Sciatic nerve (tissue), 2 donors: ENCODE measurements around the gene RGPD4. TPM values are rescaled to one million over a fixed set of nuclear protein-coding genes. Genes with fewer than 3 reads are reported as not detected.
"Not testable (repeated sequence)": the region's sequence is repeated elsewhere in the genome, so short reads cannot be mapped to it uniquely, and the experiment has no call there.

Experiments
- ATAC-seq: fragments of 200-7000 bp; cut with Tn5 transposase; one replicate; pipeline ENCODE4 v1.9.1; 2020; ENCODE audit warnings: mild to moderate bottlenecking, moderate library complexity
- DNase-seq: peaks from one replicate; pipeline ENCODE4 v3.0.0-alpha.2; 2020; ENCODE audit warnings: low spot score
- intact Hi-C: fragments of 100-400 bp; cut with DNase I; formaldehyde crosslinking; loops from one replicate; pipeline ENCODE4 v1.14.2; 2022
- total RNA-seq: library from RNA; stranded (reverse); fragmentation: NEBNext Ultra II Directional; extraction: Animal tissue kit (Norgen Biotek cat#: 25700); gene quantifications from one replicate; pipeline ENCODE4 v1.2.1, GENCODE V29; 2021
- donor health status: DM: no; HTN: no; CAD: no.
- donor health status: DM: no; HTN: no; CAD: no.

Gene RGPD4
- 0.40 TPM for total RNA-seq

DNA sequence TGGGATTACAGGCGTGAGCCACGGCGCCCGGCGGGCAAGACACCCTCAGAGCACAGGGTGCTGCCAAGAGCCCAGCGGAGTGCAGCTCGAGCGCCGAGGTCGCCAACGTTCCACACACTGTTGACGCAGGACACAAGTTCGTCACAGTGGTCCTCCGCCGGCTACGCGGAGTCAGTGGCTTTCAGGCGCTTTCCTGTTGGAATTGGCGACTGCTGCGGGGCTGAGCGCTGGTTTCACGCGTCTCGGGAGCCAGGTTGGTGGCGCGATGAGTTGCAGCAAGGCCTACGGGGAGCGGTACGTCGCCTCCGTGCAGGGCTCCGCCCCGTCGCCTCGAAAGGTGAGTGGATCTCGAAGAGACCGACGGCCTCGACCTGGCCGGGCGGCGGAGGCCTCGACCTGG lies at the start of gene RGPD4:
Gene RGPD4, plus strand, starts transcription at position 144 of the 400 bp plus-strand sequence. Its CDS starts 122 bp downstream, at position 266.
- not testable (repeated sequence) for ATAC-seq, DNase-seq

GRCh38 chr2:107777974-107778373 lies 48.7 kb upstream of the RGPD4 start:
- ATAC-seq (no peak), DNase-seq (no peak)
- intact Hi-C loops, result no loop called here

More for the DNA sequence above, at the start of gene RGPD4:
- intact Hi-C loops, result not testable (repeated sequence)

- ATAC-seq, result no peak
- intact Hi-C loops, result no loop called here
Observed at GRCh38 chr2:107785756-107786155, 40.9 kb upstream of the RGPD4 start.

GRCh38 chr2:107790837-107791236 lies 35.9 kb upstream of the RGPD4 start:
- ATAC-seq (no peak), DNase-seq (no peak)
- intact Hi-C loops, result no loop called here

More at GRCh38 chr2:107785756-107786155, 40.9 kb upstream of the RGPD4 start:
- DNase-seq, result no peak

- DNase-seq (no peak), ATAC-seq (no peak)
- intact Hi-C loops, result no loop called here
Observed at GRCh38 chr2:107801498-107801897, 25.2 kb upstream of the RGPD4 start.

DNA sequence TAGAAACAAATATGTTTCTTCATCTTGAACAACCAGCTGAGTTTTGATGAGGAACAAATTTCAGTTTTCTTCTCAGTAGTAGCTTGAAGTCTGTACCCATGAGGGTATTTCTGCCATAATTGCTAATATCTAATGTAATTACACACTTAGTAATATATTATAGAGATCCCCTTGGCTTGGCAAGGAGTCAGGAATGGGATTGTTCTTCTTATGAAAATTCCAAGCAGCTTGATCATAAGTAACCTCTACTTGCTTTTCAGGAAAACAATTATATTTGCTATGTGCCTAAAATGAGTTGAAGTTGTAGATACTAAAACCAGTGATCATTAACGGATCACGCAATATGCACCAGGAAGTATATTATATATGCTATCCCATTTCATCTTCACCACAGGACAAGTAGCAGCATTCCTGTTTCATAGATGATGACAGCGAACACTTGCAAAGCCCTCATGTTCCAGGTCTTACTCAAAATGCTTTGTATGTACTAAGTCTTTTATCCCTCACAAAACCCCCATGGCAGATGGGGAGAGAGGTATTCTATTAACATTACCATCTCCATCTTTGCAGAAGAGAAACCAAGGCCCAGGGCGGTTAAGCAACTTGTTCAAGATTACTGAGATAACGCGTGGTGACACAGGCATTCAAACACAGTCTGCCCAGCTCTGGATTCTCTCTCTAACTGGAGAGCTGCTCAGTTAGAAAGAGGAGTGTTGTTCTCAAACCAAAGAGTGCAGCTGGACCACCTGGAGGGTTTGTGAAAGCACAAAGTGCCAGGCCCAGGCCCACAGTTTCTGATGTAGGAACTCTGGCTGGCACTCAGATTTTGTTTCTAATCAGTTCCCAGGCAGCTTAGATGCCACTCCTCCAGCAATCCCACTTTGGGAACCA lies 21.8 kb upstream of the RGPD4 start:
- DNase-seq (no peak), ATAC-seq (no peak)
- intact Hi-C loops, result loop anchor here (1.0 kb wide), 1 partner anchor 111 kb away; no protein-coding TSS in a partner anchor

GRCh38 chr2:107806901-107807300 lies 19.8 kb upstream of the RGPD4 start:
- intact Hi-C loops, result no loop called here
- DNase-seq (no peak), ATAC-seq (no peak)

DNA sequence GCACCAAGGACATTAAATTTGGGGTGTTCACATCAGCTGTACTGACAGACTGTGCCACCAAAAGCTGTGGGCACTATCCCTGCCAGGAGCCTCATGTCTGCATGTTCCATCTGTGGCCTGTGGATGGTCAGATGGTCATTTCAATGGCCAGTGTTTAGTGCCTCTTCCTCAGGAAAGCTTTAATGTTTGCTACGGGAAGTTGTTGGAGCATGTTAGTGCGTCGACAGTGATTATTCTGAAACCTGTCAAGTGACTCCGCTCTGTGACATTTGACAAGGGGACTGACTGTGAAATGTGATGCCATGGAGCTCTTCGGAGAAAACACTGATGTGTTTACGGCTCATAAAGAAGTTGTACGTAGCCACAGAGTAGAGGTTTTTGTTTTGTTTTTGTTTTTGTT lies 18.7 kb upstream of the RGPD4 start:
- no peak for ATAC-seq
- no peak for DNase-seq
- intact Hi-C loops, result no loop called here

DNA sequence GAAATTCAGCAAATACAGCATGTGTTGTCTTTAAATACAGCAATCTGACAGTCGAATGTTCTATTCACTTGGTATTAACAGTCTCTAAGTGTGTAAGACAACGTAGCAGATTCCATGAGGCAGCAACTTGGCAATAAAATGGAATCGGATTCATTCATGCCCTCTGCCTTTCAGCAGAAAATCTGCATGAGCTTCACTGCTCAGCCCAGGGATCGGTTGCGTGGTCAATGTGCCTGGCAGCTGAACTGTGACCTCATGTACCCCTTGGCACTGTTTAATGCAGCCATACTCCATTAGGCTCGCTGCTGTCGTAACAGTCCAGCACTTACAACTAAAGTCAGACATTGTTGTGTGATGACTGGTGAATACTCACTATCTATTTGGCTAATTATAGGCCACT lies 17.7 kb upstream of the RGPD4 start:
- intact Hi-C loops, result no loop called here
- ATAC-seq, result peak; percentile 51
- DNase-seq, result no peak

DNA sequence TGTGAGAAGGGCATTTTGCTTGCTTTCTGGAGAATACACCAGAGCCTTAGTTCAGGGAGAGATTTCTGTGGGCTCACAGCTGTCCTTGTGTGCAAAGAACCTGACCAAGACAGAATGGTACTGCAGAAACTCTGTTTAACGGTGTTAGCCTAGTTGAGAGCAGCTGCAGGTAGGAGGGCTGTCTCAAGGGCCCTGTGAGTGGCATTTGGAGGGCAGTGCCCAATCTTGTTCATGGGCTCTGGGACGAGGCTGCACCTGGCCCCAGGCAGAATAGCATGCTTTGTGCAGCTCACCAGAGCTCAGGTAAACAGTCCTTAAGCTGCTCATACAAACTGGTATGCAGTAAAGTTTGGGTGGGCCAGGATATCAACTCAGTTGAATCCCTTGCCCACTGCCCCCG lies 16.9 kb upstream of the RGPD4 start:
- DNase-seq, result no peak
- no peak for ATAC-seq
- intact Hi-C loops, result no loop called here

GRCh38 chr2:107810734-107811133 lies 16.0 kb upstream of the RGPD4 start:
- DNase-seq (no peak), ATAC-seq (no peak)
- intact Hi-C loops, result no loop called here

GRCh38 chr2:107811411-107811810 lies 15.3 kb upstream of the RGPD4 start:
- ATAC-seq (no peak), DNase-seq (no peak)
- intact Hi-C loops, result no loop called here

DNA sequence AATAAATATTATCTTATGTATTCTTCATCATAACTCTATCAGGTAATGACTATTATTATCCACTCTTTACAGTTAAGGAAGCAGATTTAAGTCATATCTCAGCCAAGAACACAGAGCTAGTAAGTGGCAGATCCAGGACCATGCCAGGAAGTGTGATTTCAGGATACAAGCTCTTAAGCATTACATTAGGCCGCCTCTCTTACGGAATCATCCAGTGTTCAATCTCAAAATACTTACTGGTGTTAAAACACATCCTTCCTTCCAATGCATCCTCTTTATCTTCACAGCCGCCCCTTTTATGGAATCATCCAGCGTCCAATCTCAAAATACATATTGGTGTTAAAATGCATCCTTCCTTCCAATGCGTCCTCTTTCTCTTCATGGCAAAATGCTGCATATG lies 14.7 kb upstream of the RGPD4 start:
- DNase-seq (no peak), ATAC-seq (no peak)
- intact Hi-C loops, result no loop called here

- ATAC-seq, result peak; percentile 94
- no peak for DNase-seq
- intact Hi-C loops, result no loop called here
Observed at GRCh38 chr2:107817378-107817777, 9.3 kb upstream of the RGPD4 start.

GRCh38 chr2:107822302-107822701 lies 4.4 kb upstream of the RGPD4 start:
- intact Hi-C loops, result no loop called here
- no peak for ATAC-seq
- DNase-seq, result no peak

DNA sequence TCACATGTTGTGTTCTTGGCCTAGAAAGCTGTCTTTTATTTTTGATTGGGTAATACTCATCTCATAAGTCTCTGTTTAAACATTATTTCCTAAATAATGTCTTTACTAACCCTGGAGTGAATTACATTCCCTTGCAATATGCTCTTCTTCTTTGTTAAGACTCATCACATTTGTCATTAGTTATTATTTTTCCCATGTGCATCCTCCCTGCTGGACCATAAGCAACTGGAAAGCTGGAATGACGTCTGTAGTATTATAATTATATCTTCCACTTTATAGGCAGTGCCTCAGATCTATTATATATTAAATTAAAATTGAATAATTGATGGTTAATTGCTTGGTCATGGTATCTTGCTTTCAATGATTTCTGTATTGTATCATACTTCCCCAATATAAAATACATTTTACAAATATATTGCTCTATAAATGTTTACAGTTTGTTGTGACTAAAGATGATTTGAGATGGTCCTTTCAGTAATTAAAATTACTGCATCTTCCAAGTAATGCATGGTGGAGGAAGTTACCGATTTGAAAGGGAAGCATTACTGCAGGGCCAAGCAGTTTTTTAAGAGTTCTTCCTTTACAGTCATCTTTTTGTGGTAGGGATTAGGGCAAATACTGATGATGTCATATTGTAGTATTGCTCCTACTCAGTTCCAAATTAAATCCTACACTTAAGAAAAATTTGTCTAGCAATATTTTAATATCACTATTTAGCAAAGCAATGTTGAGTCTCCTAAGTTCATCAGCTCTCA lies 2.1 kb upstream of the RGPD4 start:
- ATAC-seq, result no peak
- intact Hi-C loops, result no loop called here
- no peak for DNase-seq

DNA sequence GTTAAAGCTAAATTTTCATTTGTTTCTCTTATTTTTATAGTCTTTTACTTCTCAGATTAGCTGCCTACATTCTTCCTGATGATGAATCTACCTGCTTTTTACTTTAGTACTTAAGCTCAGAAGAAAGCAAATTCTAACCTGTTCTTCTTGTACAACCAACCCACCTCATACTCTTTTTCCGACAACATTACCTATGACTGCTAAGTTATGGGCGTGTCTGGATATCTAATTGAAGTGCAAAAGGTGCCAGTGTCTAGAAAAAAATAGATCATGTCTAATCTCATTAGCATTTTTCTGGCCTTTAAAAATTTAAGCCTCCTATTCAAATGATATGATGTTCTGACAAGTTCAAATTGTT lies 1.5 kb upstream of the RGPD4 start:
- intact Hi-C loops, result no loop called here
- ATAC-seq (no peak), DNase-seq (no peak)

GRCh38 chr2:107829514-107829913 lies 2.8 kb downstream of the RGPD4 start:
- ATAC-seq, intact Hi-C loops: not testable (repeated sequence)

DNA sequence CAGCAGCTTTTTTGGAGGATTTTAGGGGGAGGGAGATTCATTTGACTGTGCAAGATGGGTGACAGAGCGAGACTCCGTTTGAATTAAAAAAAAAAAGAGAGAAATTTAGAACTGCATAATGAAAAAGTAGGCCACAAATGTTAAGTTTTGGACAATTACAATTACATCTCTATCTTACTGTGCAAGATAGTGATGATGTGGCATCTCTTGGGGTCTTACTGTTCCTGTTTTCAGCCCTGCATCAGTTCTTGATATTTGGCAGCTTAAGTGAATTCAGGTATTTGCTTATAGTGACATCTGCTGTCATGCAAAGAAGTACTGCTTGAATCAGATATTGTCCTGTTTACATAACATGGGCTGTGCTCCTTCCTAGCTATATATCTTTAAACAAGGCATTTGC lies 6.5 kb downstream of the RGPD4 start:
- DNase-seq, ATAC-seq, intact Hi-C loops: not testable (repeated sequence)

More at GRCh38 chr2:107829514-107829913, 2.8 kb downstream of the RGPD4 start:
- DNase-seq, result not testable (repeated sequence)

GRCh38 chr2:107833618-107834017 lies 6.9 kb downstream of the RGPD4 start:
- intact Hi-C loops, DNase-seq, ATAC-seq: not testable (repeated sequence)
